SK-N-SH (cell line): Measurements from ENCODE around the gene ZCCHC14. TPM values are rescaled to one million over a fixed set of nuclear protein-coding genes. Genes with fewer than 3 reads are reported as not detected.

Experiments used
- CTCF ChIA-PET: fragments of 300-600, 350-600 bp; formaldehyde crosslinking; extraction: SDS; loops from one replicate; lab custom pipeline; 2021; lab: Yijun Ruan, JAX
- POLR2A ChIA-PET: fragments of 350-600 bp; sonication (Branson Sonifier 250); formaldehyde crosslinking; extraction: SDS; loops from one replicate; lab custom pipeline; 2020; ENCODE audit warnings: antibody characterized with exemption, inconsistent platforms; lab: Yijun Ruan, JAX
- DNase-seq: peaks from one replicate; pipeline ENCODE4 v3.0.0; 2012
- H2AFZ ChIP-seq: fragments of 200-600 bp; sonication (generic); 2 replicates; pipeline ENCODE4 v1.8.1; 2016; ENCODE audit warnings: antibody characterized with exemption, mild to moderate bottlenecking, low read depth
- H3F3A ChIP-seq: fragments of 200-600 bp; sonication (generic); replicated peaks from 2 replicates; pipeline ENCODE3; 2016; ENCODE audit warnings: antibody characterized with exemption, mild to moderate bottlenecking; ENCODE audit not compliant: insufficient read depth
- H3K27ac ChIP-seq, 2 experiments: fragments of 200-500 bp in 1 of 2; fragments of 200-600 bp in 1 of 2; sonication (Bioruptor generic) in 1 of 2; sonication (generic), shearing (Covaris generic) in 1 of 2; 2 replicates each; pipeline versions ENCODE4 v1.5.1 to v1.6.1; 2014 to 2016; ENCODE audit warnings: low read depth in 2 of 2, inconsistent platforms in 1 of 2, low read length in 1 of 2, mild to moderate bottlenecking in 1 of 2, mixed read lengths in 1 of 2
- H3K27me3 ChIP-seq: fragments of 200-600 bp; sonication (generic), shearing (Covaris generic); 2 replicates; pipeline ENCODE4 v1.6.1; 2016; ENCODE audit warnings: mixed run types; ENCODE audit not compliant: insufficient read depth
- H3K36me3 ChIP-seq, 2 experiments: fragments of 200-500 bp in 1 of 2; fragments of 200-600 bp in 1 of 2; sonication (Bioruptor generic) in 1 of 2; sonication (generic) in 1 of 2; replicated peaks in 1 of 2; 2 replicates each; pipeline versions ENCODE3 to v1.5.1; 2014 to 2016; ENCODE audit warnings: low read length in 1 of 2, mild to moderate bottlenecking in 1 of 2; ENCODE audit not compliant: insufficient read depth in 2 of 2, control insufficient read depth in 1 of 2
- H3K4me1 ChIP-seq, 2 experiments: fragments of 200-500 bp in 1 of 2; fragments of 200-600 bp in 1 of 2; sonication (Bioruptor generic) in 1 of 2; sonication (generic), shearing (Covaris generic) in 1 of 2; 2 replicates each; pipeline versions ENCODE4 v1.5.1 to v1.6.1; 2014 to 2016; ENCODE audit warnings: low read depth in 1 of 2, low read length in 1 of 2, mixed run types in 1 of 2; ENCODE audit not compliant: insufficient read depth in 2 of 2, control insufficient read depth in 1 of 2
- H3K4me2 ChIP-seq: fragments of 200-600 bp; sonication (generic), shearing (Covaris generic); 2 replicates; pipeline ENCODE4 v1.6.1; 2017; ENCODE audit warnings: mixed run types
- H3K4me3 ChIP-seq, 2 experiments: fragments of 200-500 bp in 1 of 2; fragments of 200-600 bp in 1 of 2; sonication (Bioruptor generic) in 1 of 2; sonication (generic), shearing (Covaris generic) in 1 of 2; 2 replicates each; pipeline versions ENCODE4 v1.5.1 to v1.8.1; 2014 to 2016; ENCODE audit warnings: low read depth in 2 of 2, inconsistent platforms in 1 of 2, low read length in 1 of 2, mild to moderate bottlenecking in 1 of 2, mixed read lengths in 1 of 2, moderate library complexity in 1 of 2
- H3K79me2 ChIP-seq: fragments of 200-600 bp; sonication (generic); 2 replicates; pipeline ENCODE4 v1.8.1; 2017; ENCODE audit warnings: mild to moderate bottlenecking; ENCODE audit not compliant: insufficient read depth
- H3K9ac ChIP-seq: fragments of 200-600 bp; sonication (generic); 2 replicates; pipeline ENCODE4 v1.6.1; 2017; ENCODE audit warnings: mixed run types
- H3K9me2 ChIP-seq: fragments of 200-600 bp; sonication (generic); 2 replicates; pipeline ENCODE4 v1.6.1; 2017; ENCODE audit warnings: mixed run types
- H3K9me3 ChIP-seq: fragments of 200-600 bp; sonication (generic); 2 replicates; pipeline ENCODE4 v1.6.1; 2017; ENCODE audit warnings: mixed run types, mild to moderate bottlenecking, moderate library complexity
- H4K20me1 ChIP-seq: fragments of 200-600 bp; sonication (generic); 2 replicates; pipeline ENCODE4 v1.6.1; 2017; ENCODE audit warnings: mild to moderate bottlenecking, mixed run types; ENCODE audit not compliant: insufficient read depth
- CTCF ChIP-seq: fragments of 200-600 bp; sonication (generic); IDR thresholded peaks from 2 replicates; pipeline ENCODE4 v1.6.1; 2017; ENCODE audit warnings: antibody characterized with exemption, mild to moderate bottlenecking, moderate library complexity
- FOXJ3 ChIP-seq: sonication (generic); formaldehyde crosslinking; IDR thresholded peaks from 2 replicates; pipeline ENCODE4 v1.5.1; 2020; ENCODE audit warnings: mild to moderate bottlenecking, missing genetic modification reagents
- GABPA ChIP-seq: IDR thresholded peaks from 2 replicates; pipeline ENCODE4 v1.4.0; 2012; ENCODE audit warnings: low read depth, mild to moderate bottlenecking
- MAX ChIP-seq: IDR thresholded peaks from 2 replicates; pipeline ENCODE4 v1.4.0; 2012; ENCODE audit warnings: low read depth
- NFIC ChIP-seq: IDR thresholded peaks from 2 replicates; pipeline ENCODE4 v1.4.0; 2012; ENCODE audit warnings: borderline replicate concordance
- NRF1 ChIP-seq: IDR thresholded peaks from 2 replicates; pipeline ENCODE4 v1.6.1; 2012; ENCODE audit warnings: low read depth, mild to moderate bottlenecking, low read length
- RFX5 ChIP-seq: IDR thresholded peaks from 2 replicates; pipeline ENCODE4 v1.6.1; 2012; ENCODE audit warnings: mild to moderate bottlenecking, improper control_type of control experiment, low read length
- RXRA ChIP-seq: IDR thresholded peaks from 2 replicates; pipeline ENCODE4 v1.4.0; 2012; ENCODE audit warnings: low read depth, mild to moderate bottlenecking, borderline replicate concordance
- SIN3A ChIP-seq: IDR thresholded peaks from 2 replicates; pipeline ENCODE4 v1.6.1; 2012; ENCODE audit warnings: low read depth, mild to moderate bottlenecking, low read length, moderate library complexity, borderline replicate concordance
- TCF12 ChIP-seq: IDR thresholded peaks from 2 replicates; pipeline ENCODE4 v1.4.0; 2012
- WGBS: methylation state at CpG from one replicate; pipeline ENCODE4 v1.1.6; 2017; ENCODE audit warnings: low lambda C conversion rate; 5-methylcytosine and 5-hydroxymethylcytosine counted together
- polyA plus RNA-seq, 3 experiments: library from polyadenylated mRNA; depleted of rRNA; stranded (reverse); fragments of >200 nt; gene quantifications; 2 replicates each; pipeline ENCODE4 v1.2.3, GENCODE V29; 2012
- TF ChIP-seq, protein P1 (sequence below): IDR thresholded peaks from 2 replicates; pipeline ENCODE4 v1.4.0; 2012; ENCODE audit warnings: low read depth, borderline replicate concordance

Gene ZCCHC14
- polyA plus RNA-seq, 1 of the 3 experiments (the other 2 are of a cell fraction): 5.7 TPM

DNA sequence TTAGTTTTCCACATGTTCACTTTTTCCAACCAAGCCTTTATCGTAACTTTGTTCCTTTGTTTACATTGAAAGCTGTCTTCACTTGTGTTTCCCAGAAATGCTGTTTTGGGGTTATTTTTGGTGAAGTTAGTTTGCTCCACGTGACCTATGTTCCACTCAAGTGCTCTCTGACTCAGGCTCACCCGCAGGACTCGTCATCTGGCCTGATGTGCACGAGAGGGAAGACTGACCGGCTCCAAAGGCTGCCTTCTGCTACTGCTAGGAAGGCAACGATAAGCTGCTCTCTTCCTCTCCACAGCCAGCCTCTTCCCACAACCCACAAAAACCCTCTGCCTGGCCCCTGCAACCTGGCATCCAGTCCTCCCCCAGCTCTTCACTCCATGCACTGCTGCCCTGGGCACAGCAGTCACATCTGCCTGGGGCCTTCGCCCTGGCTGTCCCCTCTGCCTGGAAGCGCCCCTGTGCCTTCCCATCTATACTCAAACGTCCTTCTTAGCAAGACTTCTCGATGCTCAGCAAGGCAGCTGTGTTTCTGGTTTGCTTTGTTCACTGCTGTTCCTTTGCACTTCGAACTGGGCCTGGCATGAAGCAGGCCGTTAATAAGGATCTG, 28.0 kb downstream of the ZCCHC14 start (continued):
- TF ChIP-seq CTCF: no peak
- TF ChIP-seq TCF12: peak; percentile 32; the same call in 1 of the 2 replicates
- no peak for TF ChIP-seq SIN3A
- TF ChIP-seq FOXJ3: no peak
- no peak for TF ChIP-seq NFIC
- TF ChIP-seq RXRA: peak; percentile 65; the same call in 1 of the 2 replicates
- no peak for TF ChIP-seq RFX5
- peak; percentile 66 for TF ChIP-seq MAX
- TF ChIP-seq, protein P1, sequence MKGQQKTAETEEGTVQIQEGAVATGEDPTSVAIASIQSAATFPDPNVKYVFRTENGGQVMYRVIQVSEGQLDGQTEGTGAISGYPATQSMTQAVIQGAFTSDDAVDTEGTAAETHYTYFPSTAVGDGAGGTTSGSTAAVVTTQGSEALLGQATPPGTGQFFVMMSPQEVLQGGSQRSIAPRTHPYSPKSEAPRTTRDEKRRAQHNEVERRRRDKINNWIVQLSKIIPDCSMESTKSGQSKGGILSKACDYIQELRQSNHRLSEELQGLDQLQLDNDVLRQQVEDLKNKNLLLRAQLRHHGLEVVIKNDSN: peak; percentile 88
- TF ChIP-seq NRF1: no peak

- no peaks in the 10 kb centered on the region for H3K9me2 ChIP-seq
- CTCF ChIA-PET: interaction anchor here (0.8 to 2.7 kb wide), 9 partner anchors 9 to 94 kb away, joined by 3 to 13 read pairs (median 4); no protein-coding TSS in a partner anchor
- H3K9me3 ChIP-seq: no peaks in the 10 kb centered on the region
- no peak for DNase-seq
- H2AFZ ChIP-seq: no peak overlapping the region
- peaks cover 27% of the 10 kb centered on the region for H4K20me1 ChIP-seq
- peaks cover 40 to 65% of the 10 kb centered on the region in 2 experiments for H3K4me1 ChIP-seq
- H3K79me2 ChIP-seq: peaks cover 84% of the 10 kb centered on the region
- TF ChIP-seq GABPA (peak; percentile 30; the same call in 1 of the 2 replicates), RFX5 (no peak)
- TF ChIP-seq, all 33 proteins: peak for 1
- WGBS: 71% methylated on average over 22 of the region's 22 CpGs
- H3K9ac ChIP-seq: peak overlapping the region; percentile 51; the same call in 1 of the 2 replicates
- peak overlapping the region; percentile 92 to 95 for H3K27ac ChIP-seq
- H3K4me3 ChIP-seq: peak overlapping the region in 1 of 2 experiments; percentile 38; a peak in 2 of 4 replicates
- H3K27me3 ChIP-seq: no peaks in the 10 kb centered on the region
- POLR2A ChIA-PET: interaction anchor here (1.0 to 1.2 kb wide), 2 partner anchors 11 to 27 kb away, joined by 3 read pairs; no protein-coding TSS in a partner anchor
- H3K4me2 ChIP-seq: peak overlapping the region; percentile 75
- H3F3A ChIP-seq: peaks cover 34% of the 10 kb centered on the region
- H3K36me3 ChIP-seq: peaks cover 0 to 10% of the 10 kb centered on the region in 2 experiments
Measured at GRCh38 chr16:87463722-87464690, 28.8 kb downstream of the ZCCHC14 start.
